H1 (cell line): ENCODE data around the gene TMA7B. TPM values are rescaled to one million over a fixed set of nuclear protein-coding genes. Genes with fewer than 3 reads are reported as not detected.

Source experiments
- SP1 ChIP-seq: IDR thresholded peaks from 2 replicates; pipeline ENCODE4 v1.6.1; 2011; ENCODE audit warnings: low read depth, low read length
- polyA plus RNA-seq, 7 experiments: library from polyadenylated mRNA; depleted of rRNA in 3 of 7; stranded (reverse) in 5 of 7; unstranded in 2 of 7; fragments of >200 nt in 5 of 7; fragments of 200-250 nt in 2 of 7; gene quantifications; 1 replicate in 5 of 7; 2 replicates in 1 of 7; 4 replicates in 1 of 7; pipeline versions ENCODE4 v1.2.1 to v1.2.3, GENCODE V29; 2011 to 2013; ENCODE audit warnings: missing spikeins in 2 of 7, mixed read lengths in 2 of 7
- total RNA-seq: library from RNA; stranded (reverse); fragmentation: NEBNext Ultra II Directional; extraction: Animal tissue kit (Norgen Biotek cat#: 25700); gene quantifications from 2 replicates; pipeline ENCODE4 v1.2.1, GENCODE V29; 2021

Gene TMA7B
- total and polyA plus RNA-seq, 2 of the 8 experiments (the other 6 are each of a cell fraction or from before 2014, with no cell fraction given), result not detected

GRCh38 chr22:39973656-39974055, 13.5 kb downstream of the TMA7B start (continued):
- TF ChIP-seq SP1, result no peak
- TF ChIP-seq, all 59 proteins: peak for 0
